ENCODE results near the gene MATN3. TPM values are rescaled to one million over a fixed set of nuclear protein-coding genes. Genes with fewer than 3 reads are reported as not detected.
"Not testable (repeated sequence)": the region's sequence is repeated elsewhere in the genome, so short reads cannot be mapped to it uniquely, and the experiment has no call there.

Gene MATN3
- total RNA-seq, 1 donor from 2014 or later, result 8.9 TPM

DNA sequence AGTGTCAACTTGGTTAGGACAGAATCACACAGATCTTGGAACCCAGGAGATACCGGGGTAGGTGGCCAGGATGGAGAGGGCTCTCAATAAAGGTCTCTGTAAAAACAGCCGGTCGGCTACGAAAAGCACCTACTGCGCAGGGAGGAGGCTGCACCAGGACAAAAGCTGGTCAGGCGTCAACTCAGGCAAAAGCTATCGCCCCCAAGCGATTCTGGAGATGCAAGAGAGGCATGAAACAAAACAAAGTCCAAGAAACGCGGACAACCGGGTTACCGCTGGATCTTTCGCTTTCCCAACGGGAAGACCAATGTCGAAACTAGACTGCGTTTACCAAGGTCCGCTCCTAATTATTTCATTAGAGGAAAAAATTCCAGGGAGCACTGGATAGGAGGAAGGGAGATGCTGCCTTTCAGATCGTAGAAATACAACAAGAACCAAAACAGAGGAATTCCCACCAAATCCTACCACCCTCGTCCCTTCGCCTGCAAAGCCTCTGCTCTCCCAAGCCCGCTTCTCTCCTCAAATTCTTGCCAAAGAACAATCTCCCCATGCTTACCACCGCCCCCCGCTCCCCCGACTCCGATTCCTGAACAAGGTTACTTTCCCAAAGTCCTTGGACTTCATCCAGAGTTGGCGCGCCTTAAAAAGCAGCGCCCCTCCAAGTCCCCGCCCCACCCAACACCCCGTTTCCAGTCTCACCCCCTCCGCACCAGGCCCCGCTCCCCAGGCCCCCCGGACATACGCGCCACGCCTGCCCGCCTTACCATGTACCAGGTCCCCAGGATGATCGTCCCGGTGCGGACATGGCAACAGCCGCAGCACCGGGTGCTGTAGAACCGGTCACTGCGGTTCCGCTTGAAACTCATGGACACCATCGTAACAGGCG is 38.4 kb upstream of the MATN3 start:
- no peaks in the 10 kb centered on the region for H3K9me3 Mint-ChIP-seq (ENCODE audit: unreplicated experiment)
- peaks cover 4% of the 10 kb centered on the region for H3K27me3 Mint-ChIP-seq (ENCODE audit: unreplicated experiment)
- no peak overlapping the region for H3K4me3 Mint-ChIP-seq (ENCODE audit: unreplicated experiment)
- peaks cover 5% of the 10 kb centered on the region for H3K36me3 Mint-ChIP-seq (ENCODE audit: low read depth, unreplicated experiment)
- DNase-seq (ENCODE audit: low spot score), result peak; percentile 53
- TF ChIP-seq, protein P1, sequence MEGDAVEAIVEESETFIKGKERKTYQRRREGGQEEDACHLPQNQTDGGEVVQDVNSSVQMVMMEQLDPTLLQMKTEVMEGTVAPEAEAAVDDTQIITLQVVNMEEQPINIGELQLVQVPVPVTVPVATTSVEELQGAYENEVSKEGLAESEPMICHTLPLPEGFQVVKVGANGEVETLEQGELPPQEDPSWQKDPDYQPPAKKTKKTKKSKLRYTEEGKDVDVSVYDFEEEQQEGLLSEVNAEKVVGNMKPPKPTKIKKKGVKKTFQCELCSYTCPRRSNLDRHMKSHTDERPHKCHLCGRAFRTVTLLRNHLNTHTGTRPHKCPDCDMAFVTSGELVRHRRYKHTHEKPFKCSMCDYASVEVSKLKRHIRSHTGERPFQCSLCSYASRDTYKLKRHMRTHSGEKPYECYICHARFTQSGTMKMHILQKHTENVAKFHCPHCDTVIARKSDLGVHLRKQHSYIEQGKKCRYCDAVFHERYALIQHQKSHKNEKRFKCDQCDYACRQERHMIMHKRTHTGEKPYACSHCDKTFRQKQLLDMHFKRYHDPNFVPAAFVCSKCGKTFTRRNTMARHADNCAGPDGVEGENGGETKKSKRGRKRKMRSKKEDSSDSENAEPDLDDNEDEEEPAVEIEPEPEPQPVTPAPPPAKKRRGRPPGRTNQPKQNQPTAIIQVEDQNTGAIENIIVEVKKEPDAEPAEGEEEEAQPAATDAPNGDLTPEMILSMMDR (IDR thresholded peaks at IDR 0.05; ENCODE audit: unreplicated experiment), result no peak
- peaks cover 31% of the 10 kb centered on the region for H3K4me1 Mint-ChIP-seq (ENCODE audit: unreplicated experiment)
- H3K27ac Mint-ChIP-seq (ENCODE audit: unreplicated experiment), result no peak overlapping the region

DNA sequence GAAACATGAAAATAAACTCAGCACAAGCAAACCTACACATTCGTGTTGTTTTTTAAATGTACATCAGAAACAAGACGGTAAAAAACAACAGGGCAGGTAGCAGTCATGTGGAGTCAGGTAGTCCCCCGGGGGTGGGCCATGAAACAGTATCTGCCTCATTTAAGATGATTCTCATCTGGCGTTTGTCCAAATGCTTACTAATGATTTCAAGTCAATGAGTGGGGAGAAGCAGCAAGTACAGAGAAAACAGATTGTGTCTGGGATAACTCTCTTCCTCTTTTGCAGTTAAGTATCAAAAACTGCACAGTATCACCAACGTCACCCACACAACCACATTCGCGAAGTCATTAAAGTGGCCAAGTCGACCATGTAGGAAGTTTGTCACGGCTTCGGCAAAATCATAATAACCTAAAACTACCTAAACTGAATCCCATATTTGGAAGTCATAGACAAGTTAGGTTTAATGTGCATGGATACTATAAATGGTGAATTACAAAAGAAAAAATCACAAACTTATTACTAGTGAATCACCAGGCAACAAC is 37.7 kb upstream of the MATN3 start:
- peaks cover 35% of the 10 kb centered on the region for H3K4me1 Mint-ChIP-seq (ENCODE audit: unreplicated experiment)
- no peaks in the 10 kb centered on the region for H3K9me3 Mint-ChIP-seq (ENCODE audit: unreplicated experiment)
- TF ChIP-seq, protein P1 (IDR thresholded peaks at IDR 0.05; ENCODE audit: unreplicated experiment), result no peak
- no peak for DNase-seq (ENCODE audit: low spot score)
- no peak overlapping the region for H3K27ac Mint-ChIP-seq (ENCODE audit: unreplicated experiment)
- H3K4me3 Mint-ChIP-seq (ENCODE audit: unreplicated experiment), result no peak overlapping the region
- H3K27me3 Mint-ChIP-seq (ENCODE audit: unreplicated experiment), result peaks cover 4% of the 10 kb centered on the region
- peaks cover 5% of the 10 kb centered on the region for H3K36me3 Mint-ChIP-seq (ENCODE audit: low read depth, unreplicated experiment)

DNA sequence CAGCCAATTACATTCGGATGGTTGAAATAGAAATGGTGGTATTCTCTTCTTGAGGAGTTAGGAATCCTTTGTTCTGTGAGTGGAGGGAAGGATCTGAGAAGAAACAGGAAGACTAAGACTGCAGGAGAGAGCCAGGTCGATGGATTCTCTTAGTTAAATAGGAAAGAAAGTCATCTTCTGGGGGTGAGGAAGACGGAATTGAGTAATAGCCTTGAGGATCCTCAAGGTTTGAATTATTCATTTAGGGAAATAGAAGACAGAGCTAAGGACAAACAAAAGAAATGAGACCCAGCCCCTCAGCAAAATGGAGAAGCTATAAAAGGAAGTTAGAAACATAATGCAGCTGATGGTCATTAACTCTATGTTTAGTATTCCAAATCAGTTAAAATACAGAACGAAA is 37.2 kb upstream of the MATN3 start:
- H3K27ac Mint-ChIP-seq (ENCODE audit: unreplicated experiment), result no peak overlapping the region
- no peaks in the 10 kb centered on the region for H3K9me3 Mint-ChIP-seq (ENCODE audit: unreplicated experiment)
- H3K27me3 Mint-ChIP-seq (ENCODE audit: unreplicated experiment), result peaks cover 4% of the 10 kb centered on the region
- DNase-seq (ENCODE audit: low spot score), result no peak
- peaks cover 38% of the 10 kb centered on the region for H3K4me1 Mint-ChIP-seq (ENCODE audit: unreplicated experiment)
- H3K4me3 Mint-ChIP-seq (ENCODE audit: unreplicated experiment), result no peak overlapping the region
- peaks cover 5% of the 10 kb centered on the region for H3K36me3 Mint-ChIP-seq (ENCODE audit: low read depth, unreplicated experiment)
- TF ChIP-seq, protein P1 (IDR thresholded peaks at IDR 0.05; ENCODE audit: unreplicated experiment), result no peak

DNA sequence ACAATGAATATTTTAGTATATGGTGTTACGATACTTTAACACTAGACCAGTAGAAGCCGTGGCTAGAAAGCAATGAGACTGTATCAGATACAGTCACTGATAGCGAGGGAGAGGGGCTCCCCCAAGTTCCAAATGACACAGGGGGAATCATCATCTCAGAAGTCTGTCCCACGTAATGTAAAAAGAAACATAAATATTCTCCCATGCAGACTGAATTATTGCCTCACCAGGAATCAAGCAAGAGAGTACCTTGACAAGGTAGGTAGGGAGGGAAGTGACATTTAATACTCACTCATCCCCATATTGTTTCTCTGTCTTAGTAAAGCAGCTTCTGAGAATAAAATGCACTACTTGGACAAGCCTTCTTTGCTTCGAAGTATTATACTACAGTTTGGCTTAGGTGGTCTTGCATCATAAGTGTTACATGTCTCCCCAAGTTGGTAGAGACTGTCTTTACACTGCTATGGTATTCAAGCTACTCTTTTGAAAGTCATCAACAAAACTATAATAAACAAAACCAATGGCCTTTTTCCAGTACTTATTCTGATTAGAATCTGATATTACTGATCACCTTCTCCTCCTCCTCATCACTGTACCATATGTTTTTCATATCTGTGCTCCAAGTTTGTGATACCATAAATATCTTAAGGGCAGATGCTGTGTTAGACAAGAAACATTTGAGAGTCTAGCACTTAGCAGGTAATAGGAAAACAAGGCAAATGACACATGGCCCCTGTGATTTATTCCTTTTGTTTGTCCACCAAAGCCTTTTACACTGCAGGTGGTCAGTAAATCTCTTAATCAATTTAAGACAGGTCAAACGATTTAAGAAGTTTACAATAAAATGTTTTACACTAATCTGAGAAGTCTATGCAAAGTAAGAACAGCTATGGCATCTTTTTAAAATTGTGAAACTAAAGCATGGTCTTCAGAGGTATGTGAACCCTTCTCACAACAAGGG is 36.3 kb upstream of the MATN3 start:
- Mint-ChIP-seq H3K4me1 (ENCODE audit: unreplicated experiment) (peaks cover 45% of the 10 kb centered on the region), H3K4me3 (ENCODE audit: unreplicated experiment) (no peak overlapping the region), H3K36me3 (ENCODE audit: low read depth, unreplicated experiment) (peaks cover 8% of the 10 kb centered on the region), H3K27ac (ENCODE audit: unreplicated experiment) (no peak overlapping the region), H3K9me3 (ENCODE audit: unreplicated experiment) (no peaks in the 10 kb centered on the region), H3K27me3 (ENCODE audit: unreplicated experiment) (peaks cover 4% of the 10 kb centered on the region)
- no peak for DNase-seq (ENCODE audit: low spot score)
- TF ChIP-seq, protein P1 (IDR thresholded peaks at IDR 0.05; ENCODE audit: unreplicated experiment), result no peak

DNA sequence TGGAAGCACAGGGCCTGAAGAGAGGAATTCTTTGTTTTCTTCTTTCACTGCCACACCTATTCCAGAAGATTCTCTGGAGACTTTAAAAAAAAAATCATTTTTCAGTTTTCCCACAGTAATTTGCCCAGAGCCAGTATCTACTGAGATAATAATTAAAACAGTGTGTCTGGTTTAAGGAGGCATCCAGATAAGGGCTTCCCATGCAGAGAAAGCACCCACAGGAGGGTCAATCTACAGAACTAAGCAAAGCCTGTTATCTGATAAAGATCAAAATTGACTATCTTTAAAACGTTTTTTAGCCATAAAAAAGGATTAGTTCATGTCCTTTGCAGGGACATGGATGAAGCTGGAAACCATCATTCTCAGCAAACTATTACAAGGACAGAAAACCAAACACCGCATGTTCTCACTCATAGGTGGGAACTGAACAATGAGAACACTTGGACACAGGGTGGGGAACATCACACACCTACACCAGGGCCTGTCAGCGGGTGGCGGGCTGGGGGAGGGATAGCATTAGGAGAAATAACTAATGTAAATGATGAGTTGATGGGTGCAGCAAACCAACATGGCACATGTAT is 33.3 kb upstream of the MATN3 start:
- H3K27ac Mint-ChIP-seq (ENCODE audit: unreplicated experiment); H3K27me3 Mint-ChIP-seq (ENCODE audit: unreplicated experiment); H3K36me3 Mint-ChIP-seq (ENCODE audit: low read depth, unreplicated experiment); DNase-seq (ENCODE audit: low spot score); H3K9me3 Mint-ChIP-seq (ENCODE audit: unreplicated experiment); H3K4me3 Mint-ChIP-seq (ENCODE audit: unreplicated experiment): not testable (repeated sequence)
- H3K4me1 Mint-ChIP-seq (ENCODE audit: unreplicated experiment), result peaks cover 61% of the 10 kb centered on the region
